ENCODE data around the gene RAB9A. TPM values are rescaled to one million over a fixed set of nuclear protein-coding genes. Genes with fewer than 3 reads are reported as not detected.
A peak's percentile ranks its signal among the peaks of the same experiment; 100 is the strongest.
"Not testable (repeated sequence)": the region's sequence is repeated elsewhere in the genome, so short reads cannot be mapped to it uniquely, and the experiment has no call there.

The RAB9A gene
- total RNA-seq, 1 donor from 2014 or later: 15.0 TPM

GRCh38 chrX:13662355-13662791 lies 26.6 kb upstream of the RAB9A start:
- intact Hi-C loops (cut with DNase I): loop anchor here (5.0 to 10.0 kb wide), 2 partner anchors 158 to 370 kb away; no protein-coding TSS in a partner anchor
- H3K27ac ChIP-seq: no peak overlapping the region
- H3K27me3 ChIP-seq: no peaks in the 10 kb centered on the region
- no peaks in the 10 kb centered on the region for H3K9me3 ChIP-seq
- TF ChIP-seq CTCF (IDR thresholded peaks at IDR 0.05) (no peak), POLR2AphosphoS5 (IDR thresholded peaks at IDR 0.05; ENCODE audit: insufficient read depth in 1 of 2, low read depth in 1 of 2) (peak in 1 of 2 donors; percentile 31)
- H3K4me1 ChIP-seq: peaks cover 9% of the 10 kb centered on the region
- no peaks in the 10 kb centered on the region for H3K36me3 ChIP-seq
- DNase-seq (ENCODE audit: extremely low spot score in 2 of 2): no peak
- peak overlapping the region in 1 of 2 donors; percentile 13 for H3K4me3 ChIP-seq

- peaks cover 9% of the 10 kb centered on the region for H3K4me1 ChIP-seq
- TF ChIP-seq POLR2A (IDR thresholded peaks at IDR 0.05) (no peak), POLR2AphosphoS5 (IDR thresholded peaks at IDR 0.05; ENCODE audit: insufficient read depth in 1 of 2, low read depth in 1 of 2) (no peak), CTCF (IDR thresholded peaks at IDR 0.05) (no peak)
- H3K27me3 ChIP-seq: no peaks in the 10 kb centered on the region
- no peak for DNase-seq (ENCODE audit: extremely low spot score in 2 of 2)
- H3K4me3 ChIP-seq: no peak overlapping the region
- H3K9me3 ChIP-seq: no peaks in the 10 kb centered on the region
- H3K27ac ChIP-seq: peak overlapping the region; percentile 34
- intact Hi-C loops (cut with DNase I): loop anchor here (5.0 to 10.0 kb wide), 2 partner anchors 159 to 368 kb away; no protein-coding TSS in a partner anchor
- no peaks in the 10 kb centered on the region for H3K36me3 ChIP-seq
These were observed 24.9 kb upstream of the RAB9A start for GRCh38 chrX:13664020-13664419.

GRCh38 chrX:13666836-13667235 lies 22.1 kb upstream of the RAB9A start:
- no peaks in the 10 kb centered on the region for H3K9me3 ChIP-seq
- DNase-seq (ENCODE audit: extremely low spot score in 2 of 2): no peak
- intact Hi-C loops (cut with DNase I): loop anchor here (10.0 kb wide), 1 partner anchor 162 kb away; no protein-coding TSS in a partner anchor
- peaks cover 13% of the 10 kb centered on the region for H3K4me1 ChIP-seq
- TF ChIP-seq CTCF (IDR thresholded peaks at IDR 0.05) (no peak), POLR2AphosphoS5 (IDR thresholded peaks at IDR 0.05; ENCODE audit: insufficient read depth in 1 of 2, low read depth in 1 of 2) (no peak), POLR2A (IDR thresholded peaks at IDR 0.05) (no peak)
- no peak overlapping the region for H3K27ac ChIP-seq
- H3K36me3 ChIP-seq: no peaks in the 10 kb centered on the region
- H3K27me3 ChIP-seq: no peaks in the 10 kb centered on the region
- H3K4me3 ChIP-seq: no peak overlapping the region

GRCh38 chrX:13667919-13668318 lies 21.0 kb upstream of the RAB9A start:
- Histone ChIP-seq H3K4me3 (no peak overlapping the region), H3K9me3 (no peaks in the 10 kb centered on the region), H3K27me3 (no peaks in the 10 kb centered on the region), H3K36me3 (no peaks in the 10 kb centered on the region), H3K4me1 (peaks cover 13% of the 10 kb centered on the region), H3K27ac (peak overlapping the region; percentile 62)
- intact Hi-C loops (cut with DNase I): loop anchor here (10.0 kb wide), 1 partner anchor 163 kb away; no protein-coding TSS in a partner anchor
- DNase-seq (ENCODE audit: extremely low spot score in 2 of 2): no peak
- TF ChIP-seq POLR2A (IDR thresholded peaks at IDR 0.05): no peak
- TF ChIP-seq CTCF (IDR thresholded peaks at IDR 0.05): no peak
- no peak for TF ChIP-seq POLR2AphosphoS5 (IDR thresholded peaks at IDR 0.05; ENCODE audit: insufficient read depth in 1 of 2, low read depth in 1 of 2)

GRCh38 chrX:13669246-13669737 lies 19.6 kb upstream of the RAB9A start:
- Histone ChIP-seq H3K36me3 (no peaks in the 10 kb centered on the region), H3K9me3 (no peaks in the 10 kb centered on the region), H3K4me1 (peaks cover 5% of the 10 kb centered on the region), H3K27ac (peak overlapping the region; percentile 62), H3K4me3 (peak overlapping the region in 1 of 2 donors; percentile 9), H3K27me3 (no peaks in the 10 kb centered on the region)
- no peak for DNase-seq (ENCODE audit: extremely low spot score in 2 of 2)
- no peak for TF ChIP-seq CTCF (IDR thresholded peaks at IDR 0.05)
- TF ChIP-seq POLR2A (IDR thresholded peaks at IDR 0.05): no peak
- peak in 1 of 2 donors; percentile 72 for TF ChIP-seq POLR2AphosphoS5 (IDR thresholded peaks at IDR 0.05; ENCODE audit: insufficient read depth in 1 of 2, low read depth in 1 of 2)
- intact Hi-C loops (cut with DNase I): loop anchor here (10.0 kb wide), 1 partner anchor 164 kb away; no protein-coding TSS in a partner anchor

GRCh38 chrX:13669755-13670154 lies 19.2 kb upstream of the RAB9A start:
- H3K4me3 ChIP-seq; H3K36me3 ChIP-seq; DNase-seq (ENCODE audit: extremely low spot score in 2 of 2); H3K9me3 ChIP-seq; H3K4me1 ChIP-seq; H3K27me3 ChIP-seq: not testable (repeated sequence)
- intact Hi-C loops (cut with DNase I): loop anchor here (10.0 kb wide), 1 partner anchor 165 kb away; no protein-coding TSS in a partner anchor
- H3K27ac ChIP-seq: peak overlapping the region; percentile 62
